NB4 (cell line): ENCODE measurements around the gene DPYSL5.

ENCODE experiments used
- MYC ChIP-seq: IDR thresholded peaks from 2 replicates; pipeline ENCODE4 v1.6.1; 2011; ENCODE audit warnings: low read depth, low read length
- POLR2A ChIP-seq: IDR thresholded peaks from 2 replicates; pipeline ENCODE4 v1.6.1; 2011; ENCODE audit warnings: mild to moderate bottlenecking; ENCODE audit not compliant: insufficient read length; ENCODE audit errors: extremely low read depth
- TF ChIP-seq, protein P1 (sequence below): IDR thresholded peaks from one replicate; pipeline ENCODE4 v1.5.1; 2012; ENCODE audit warnings: low read depth, low read length
- TF ChIP-seq, protein P2 (sequence below): IDR thresholded peaks from 2 replicates; pipeline ENCODE4 v1.6.1; 2011; ENCODE audit warnings: low read depth, low read length

DNA sequence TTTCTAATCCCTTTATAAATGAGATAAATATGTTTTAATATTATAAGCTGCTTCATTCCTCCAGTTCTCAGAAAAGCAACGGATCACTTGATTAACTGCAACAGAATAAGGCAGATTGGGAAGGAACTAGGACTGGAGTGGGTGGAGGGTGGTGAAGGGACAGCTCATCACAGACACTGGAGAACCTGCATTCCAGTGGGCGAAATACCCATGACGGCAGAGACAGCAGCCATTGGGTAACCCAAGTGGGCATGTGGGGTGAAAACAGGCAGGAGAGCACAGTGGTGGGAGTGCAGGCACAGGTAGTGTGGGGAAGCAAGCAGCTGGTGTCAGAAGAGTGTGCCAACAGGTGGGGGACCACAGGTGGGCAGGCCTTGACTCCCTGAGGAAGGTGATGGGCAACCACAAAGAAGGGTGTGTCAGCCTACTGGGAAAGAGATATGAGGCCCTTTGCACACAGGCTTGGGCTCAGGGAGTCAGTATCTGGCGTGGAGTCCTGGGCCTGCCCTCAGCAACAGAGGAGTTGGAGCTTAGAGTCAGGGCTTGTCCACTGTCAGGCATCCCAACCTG, 27.2 kb downstream of the DPYSL5 start:
- TF ChIP-seq, protein P1, sequence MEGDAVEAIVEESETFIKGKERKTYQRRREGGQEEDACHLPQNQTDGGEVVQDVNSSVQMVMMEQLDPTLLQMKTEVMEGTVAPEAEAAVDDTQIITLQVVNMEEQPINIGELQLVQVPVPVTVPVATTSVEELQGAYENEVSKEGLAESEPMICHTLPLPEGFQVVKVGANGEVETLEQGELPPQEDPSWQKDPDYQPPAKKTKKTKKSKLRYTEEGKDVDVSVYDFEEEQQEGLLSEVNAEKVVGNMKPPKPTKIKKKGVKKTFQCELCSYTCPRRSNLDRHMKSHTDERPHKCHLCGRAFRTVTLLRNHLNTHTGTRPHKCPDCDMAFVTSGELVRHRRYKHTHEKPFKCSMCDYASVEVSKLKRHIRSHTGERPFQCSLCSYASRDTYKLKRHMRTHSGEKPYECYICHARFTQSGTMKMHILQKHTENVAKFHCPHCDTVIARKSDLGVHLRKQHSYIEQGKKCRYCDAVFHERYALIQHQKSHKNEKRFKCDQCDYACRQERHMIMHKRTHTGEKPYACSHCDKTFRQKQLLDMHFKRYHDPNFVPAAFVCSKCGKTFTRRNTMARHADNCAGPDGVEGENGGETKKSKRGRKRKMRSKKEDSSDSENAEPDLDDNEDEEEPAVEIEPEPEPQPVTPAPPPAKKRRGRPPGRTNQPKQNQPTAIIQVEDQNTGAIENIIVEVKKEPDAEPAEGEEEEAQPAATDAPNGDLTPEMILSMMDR, result no peak
- TF ChIP-seq POLR2A, result no peak
- no peak for TF ChIP-seq MYC
- TF ChIP-seq, protein P2, sequence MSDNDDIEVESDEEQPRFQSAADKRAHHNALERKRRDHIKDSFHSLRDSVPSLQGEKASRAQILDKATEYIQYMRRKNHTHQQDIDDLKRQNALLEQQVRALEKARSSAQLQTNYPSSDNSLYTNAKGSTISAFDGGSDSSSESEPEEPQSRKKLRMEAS, result no peak
